GM12872 (cell line): Measurements from ENCODE around the gene PSMD1.

Experiments used
- CTCF ChIP-seq: IDR thresholded peaks from 3 replicates; pipeline ENCODE4 v1.5.1; 2011; ENCODE audit warnings: low read depth, mild to moderate bottlenecking, low read length, moderate library complexity; ENCODE audit not compliant: insufficient read depth

PSMD1 gene

GRCh38 chr2:231218366-231218765 is 161.7 kb downstream of the PSMD1 start:
- TF ChIP-seq CTCF: no peak

- no peak for TF ChIP-seq CTCF
These were observed 162.6 kb downstream of the PSMD1 start for GRCh38 chr2:231219289-231219688.

GRCh38 chr2:231221761-231222160 is 165.1 kb downstream of the PSMD1 start:
- TF ChIP-seq CTCF: no peak
